HK-2 (cell line): ENCODE measurements around the gene PHF14.
"Not testable (repeated sequence)": the region's sequence is repeated elsewhere in the genome, so short reads cannot be mapped to it uniquely, and the experiment has no call there.

Experiments
- DNase-seq: peaks from one replicate; pipeline ENCODE4 v3.0.0-alpha.2; 2018; ENCODE audit not compliant: unreplicated experiment

PHF14 gene

DNA sequence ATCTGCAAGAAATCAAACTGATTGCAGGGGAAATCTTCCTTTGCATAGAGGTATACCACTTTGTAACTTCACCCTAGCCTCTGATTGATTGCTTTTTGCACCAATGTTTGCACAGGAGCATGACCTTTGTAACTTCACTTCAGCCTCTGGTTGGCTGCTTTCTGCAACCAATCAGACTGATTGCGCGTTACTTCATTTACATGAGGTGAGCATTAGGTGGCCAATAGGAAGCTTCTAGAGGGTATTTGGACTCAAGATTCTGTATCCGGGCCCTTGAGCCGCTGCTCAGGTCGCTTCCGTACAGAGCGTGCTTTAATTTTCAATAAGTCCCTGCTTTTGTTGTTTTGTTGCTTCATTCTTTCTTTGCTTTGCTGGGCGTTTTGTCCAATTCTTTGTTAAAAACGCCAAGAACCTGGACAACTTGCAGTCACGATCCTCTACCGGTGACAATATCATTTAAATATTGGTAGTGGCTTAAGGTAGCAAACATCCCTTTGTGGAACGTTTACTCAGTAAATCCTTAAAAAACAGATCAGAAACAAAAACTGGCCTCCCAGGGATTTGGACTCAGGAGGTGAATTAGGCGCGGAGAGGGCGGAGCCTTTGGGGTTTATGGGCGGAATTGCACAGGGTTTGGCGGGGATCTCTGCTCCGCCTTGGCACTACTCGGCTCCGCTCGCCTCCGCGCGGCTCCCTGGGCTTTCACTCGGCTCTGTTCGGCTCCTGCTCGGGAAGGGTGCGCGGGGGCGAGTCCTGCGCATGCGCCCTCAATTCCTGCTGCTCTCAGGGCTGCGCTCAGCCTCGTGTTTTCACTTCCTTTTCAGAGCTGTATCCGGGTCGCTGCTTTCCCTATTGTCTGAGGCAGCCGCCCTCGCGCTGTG is at the start of gene PHF14:
Gene PHF14 (plus strand): TSS at position 812 of the 881 bp plus-strand sequence. CDS start 452 bp downstream, outside the sequence.
- peak; percentile 97 for DNase-seq

DNA sequence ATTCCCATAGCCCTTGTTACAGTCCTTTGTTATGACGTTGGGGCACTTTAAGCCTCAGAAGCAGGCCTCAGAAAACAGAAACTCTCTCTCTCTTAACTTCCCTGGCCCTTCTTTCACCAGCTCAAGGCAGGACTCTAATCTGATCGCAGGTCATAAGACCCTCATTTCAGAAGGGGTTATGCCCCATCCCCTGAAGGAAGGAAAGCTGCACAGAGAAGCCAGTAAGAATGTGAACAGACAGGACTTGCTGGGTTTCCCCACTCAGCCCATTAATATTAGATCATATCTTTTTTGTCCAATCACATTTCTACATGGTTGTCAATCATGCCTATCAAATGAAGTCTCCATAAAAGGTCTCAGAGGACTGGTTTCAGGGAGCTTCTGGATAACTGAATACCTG is 49.3 kb upstream of the PHF14 start:
- no peak for DNase-seq

DNA sequence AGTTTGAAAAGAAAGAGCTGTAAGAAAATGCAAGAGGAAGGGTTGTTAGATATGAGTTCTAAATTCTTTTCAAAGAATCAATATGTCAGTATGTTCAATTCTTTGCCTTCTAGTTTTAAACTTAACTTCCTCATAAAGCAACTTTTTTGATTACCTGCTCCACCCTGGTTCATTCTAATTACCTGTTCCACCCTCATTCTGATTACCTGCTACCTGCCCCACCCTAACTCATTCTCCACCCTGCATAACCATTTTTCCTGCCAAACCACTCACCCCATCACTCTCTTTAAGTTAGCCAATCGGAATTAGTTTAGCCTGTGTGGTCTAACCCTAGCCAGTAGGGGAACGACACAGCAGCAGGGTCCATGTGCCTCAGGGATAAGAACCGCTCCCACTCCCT is 45.5 kb upstream of the PHF14 start:
- DNase-seq, result not testable (repeated sequence)

DNA sequence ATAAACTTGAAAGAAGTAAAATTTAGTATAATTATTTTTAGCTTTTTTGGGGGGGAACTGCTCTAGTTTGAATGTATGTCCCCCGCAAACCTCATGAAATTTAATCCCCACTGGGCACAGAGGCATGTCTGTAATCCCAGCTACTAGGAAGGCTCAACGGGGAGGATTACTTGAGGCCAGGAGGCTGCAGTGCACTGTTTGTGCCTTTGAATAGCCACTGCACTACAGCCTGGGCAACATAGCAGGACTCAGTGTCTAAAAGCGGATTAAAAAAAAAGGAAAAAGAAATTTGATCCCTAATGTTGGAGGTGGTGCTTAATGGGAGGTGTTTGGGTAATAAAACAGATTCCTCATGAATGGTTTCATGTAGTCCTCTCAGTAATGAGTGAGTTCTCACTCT is 43.1 kb upstream of the PHF14 start:
- no peak for DNase-seq

DNA sequence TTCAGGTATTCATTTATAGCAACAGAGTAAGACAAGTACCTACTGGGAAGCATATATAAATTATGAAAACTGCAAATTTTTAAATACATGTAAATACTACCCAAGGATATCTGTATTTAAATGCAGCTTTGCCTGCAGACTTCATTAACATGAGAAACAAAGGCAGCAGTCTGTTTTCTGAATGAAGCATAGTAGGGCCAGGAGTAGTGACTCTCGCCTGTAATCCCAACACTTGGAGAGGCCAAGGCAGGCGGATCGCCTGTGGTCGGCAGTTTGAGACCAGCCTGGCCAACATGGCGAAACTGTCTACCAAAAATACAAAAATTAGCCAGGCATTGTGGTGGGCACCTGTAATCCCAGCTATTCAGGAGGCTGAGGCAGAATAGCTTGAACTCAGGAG is 42.5 kb upstream of the PHF14 start:
- DNase-seq, result no peak

- no peak for DNase-seq
Observed at GRCh38 chr7:10934292-10934691, 39.4 kb upstream of the PHF14 start.

DNA sequence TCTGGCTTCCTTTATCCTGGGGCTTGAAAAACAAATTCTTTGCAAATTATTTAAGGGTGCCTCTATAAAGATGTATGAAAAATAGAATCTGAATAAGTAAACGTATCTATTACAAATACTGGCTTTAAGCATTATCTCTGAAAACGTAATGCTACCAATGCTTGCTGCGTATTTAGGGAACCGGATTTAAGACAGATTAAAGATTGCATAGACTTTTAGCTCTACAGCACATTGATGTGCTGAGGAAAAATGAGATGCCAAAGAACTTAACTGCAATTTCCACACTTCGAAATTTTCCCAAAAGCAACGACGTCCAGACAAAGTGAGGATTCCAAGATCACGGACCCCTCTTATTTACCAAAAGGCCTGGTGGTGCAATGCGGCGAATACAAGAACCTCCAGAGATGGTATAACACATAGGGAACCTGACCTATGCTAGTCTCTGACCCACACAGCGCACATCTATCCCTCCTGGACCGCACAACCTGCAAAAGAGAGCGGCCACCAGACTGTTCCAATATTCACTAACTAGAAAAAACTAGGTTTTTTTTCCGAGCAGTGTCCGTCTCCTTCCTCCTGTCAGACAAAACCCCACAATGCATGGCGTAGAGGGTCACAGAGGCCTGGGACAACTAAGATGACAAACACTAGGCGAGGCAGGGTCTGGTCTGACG is 34.3 kb upstream of the PHF14 start:
- DNase-seq, result no peak

DNA sequence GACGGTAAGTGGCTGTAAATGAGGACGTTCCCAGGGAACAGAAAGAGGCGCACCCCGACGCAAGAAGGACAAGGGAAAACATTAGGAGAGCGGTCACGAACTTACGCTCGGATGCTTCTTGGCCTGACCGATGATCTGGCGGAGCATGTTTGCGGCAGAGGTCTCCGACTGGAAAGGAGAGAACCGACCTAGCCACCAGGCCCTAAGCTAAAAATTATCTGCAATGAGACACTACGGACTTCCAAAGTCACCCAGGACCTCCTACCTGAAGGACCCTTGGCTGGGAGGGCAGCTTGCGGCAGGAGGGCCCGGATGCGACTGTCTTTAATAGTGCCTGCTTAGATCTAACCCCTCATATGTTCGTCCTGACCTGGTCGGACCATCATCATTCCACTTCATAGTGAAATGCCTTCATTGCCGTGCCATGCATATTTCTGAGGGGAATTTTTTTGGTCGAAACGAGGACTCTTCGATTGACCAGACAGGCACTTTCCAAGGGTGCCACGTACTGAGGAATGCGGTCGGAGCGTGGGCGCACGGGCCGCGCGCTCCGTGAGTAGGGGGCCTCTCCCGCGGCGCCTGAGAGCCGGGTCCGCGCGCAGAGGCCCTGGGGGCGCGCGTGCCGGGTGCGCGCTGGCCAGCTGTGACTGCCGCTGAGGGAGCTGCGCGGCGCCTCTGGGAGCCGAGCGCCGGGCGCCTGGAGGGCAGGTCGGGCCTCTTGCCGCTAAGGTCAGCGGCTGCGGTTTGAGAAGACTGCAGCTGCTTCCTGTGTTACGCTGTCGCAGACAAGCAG is 33.6 kb upstream of the PHF14 start:
- peak; percentile 87 for DNase-seq

DNA sequence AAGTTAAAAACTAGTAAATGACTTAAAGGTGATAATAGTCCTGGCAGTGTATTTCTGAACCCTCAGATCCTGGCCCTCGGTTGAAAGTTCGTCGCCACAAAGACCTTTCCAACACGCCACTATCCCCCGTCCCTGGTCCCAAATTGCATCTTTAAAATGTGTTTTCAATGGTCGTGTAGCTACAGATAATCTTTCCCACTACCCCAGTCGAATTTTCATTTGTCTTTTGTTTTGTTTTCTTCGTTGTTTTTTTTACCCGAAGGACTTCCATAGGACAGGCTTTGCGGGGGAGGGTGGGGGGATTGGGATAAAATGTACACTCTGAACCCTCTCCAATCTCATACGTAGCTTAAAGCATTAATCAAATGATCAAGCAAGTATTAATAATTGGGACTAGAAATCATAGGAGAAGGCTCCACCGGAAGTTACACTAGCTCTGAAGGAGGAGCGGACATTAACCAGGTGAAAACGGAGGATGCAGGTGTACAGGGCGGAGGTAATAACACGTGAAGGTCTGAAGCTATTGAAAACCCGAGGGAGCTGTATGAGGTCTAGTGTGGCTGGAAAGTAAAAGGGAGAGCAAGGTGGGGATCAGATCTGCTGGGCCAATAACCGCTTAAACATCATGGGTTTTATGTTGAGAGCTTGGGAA is 32.8 kb upstream of the PHF14 start:
- no peak for DNase-seq

- DNase-seq, result no peak
Observed at GRCh38 chr7:10950494-10950893, 23.2 kb upstream of the PHF14 start.

GRCh38 chr7:10950974-10951578 is 22.6 kb upstream of the PHF14 start:
- not testable (repeated sequence) for DNase-seq

- DNase-seq, result no peak
Observed at GRCh38 chr7:10952588-10952987, 21.1 kb upstream of the PHF14 start.

- DNase-seq, result not testable (repeated sequence)
Observed at GRCh38 chr7:10953078-10953750, 20.5 kb upstream of the PHF14 start.

DNA sequence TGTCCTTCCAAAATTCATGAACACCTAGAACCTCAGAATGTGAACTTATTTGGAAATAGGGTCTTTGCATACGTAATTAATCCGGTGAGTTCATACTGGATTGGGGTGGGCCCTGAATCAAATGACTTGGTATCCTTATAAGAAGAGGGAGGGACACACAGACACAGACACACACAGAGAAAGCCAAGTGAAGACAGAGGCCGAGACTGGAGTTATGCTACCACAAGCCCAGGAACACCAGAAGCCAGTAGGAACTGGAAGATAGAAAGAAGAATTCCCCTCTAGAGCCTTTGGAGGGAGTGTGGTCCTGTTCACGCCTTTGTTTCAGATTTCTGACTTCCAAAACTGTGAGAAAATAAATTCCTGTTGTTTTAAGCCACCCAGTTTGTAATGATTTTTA is 17.1 kb upstream of the PHF14 start:
- DNase-seq, result no peak

DNA sequence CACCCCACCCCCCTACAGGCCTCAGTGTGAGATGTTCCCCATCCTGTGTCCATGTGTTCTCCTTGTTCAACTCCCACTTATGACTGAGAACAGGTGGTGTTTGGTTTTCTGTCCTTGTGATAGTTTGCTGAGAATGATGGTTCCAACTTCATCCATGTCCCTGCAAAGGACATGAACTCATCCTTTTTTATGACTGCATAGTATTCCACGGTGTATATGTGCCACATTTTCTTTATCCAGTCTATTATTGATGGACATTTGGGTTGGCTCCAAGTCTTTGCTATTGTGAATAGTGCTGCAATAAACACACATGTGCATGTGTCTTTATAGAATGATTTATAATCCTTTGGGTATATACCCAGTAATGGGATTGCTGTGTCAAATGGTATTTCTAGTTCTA is 13.4 kb upstream of the PHF14 start:
- not testable (repeated sequence) for DNase-seq

DNA sequence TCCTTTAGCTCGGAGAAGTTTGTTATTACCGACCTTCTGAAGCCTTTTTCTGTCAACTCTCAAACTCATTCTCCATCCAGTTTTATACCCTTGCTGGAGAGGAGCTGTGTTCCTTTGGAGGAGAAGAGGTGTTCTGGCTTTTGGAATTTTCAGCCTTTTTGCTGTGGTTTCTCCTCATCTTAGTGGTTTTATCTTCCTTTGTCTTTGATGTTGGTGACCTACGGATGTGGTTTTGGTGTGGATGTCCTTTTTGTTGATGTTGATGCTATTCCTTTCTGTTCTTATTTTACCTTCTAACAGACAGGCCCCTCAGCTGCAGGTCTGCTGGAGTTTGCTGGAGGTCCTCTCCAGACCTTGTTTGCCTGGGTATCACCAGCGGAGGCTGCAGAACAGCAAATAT is 8.7 kb upstream of the PHF14 start:
- not testable (repeated sequence) for DNase-seq

GRCh38 chr7:10972174-10972573 is 1.5 kb upstream of the PHF14 start:
- DNase-seq, result no peak

DNA sequence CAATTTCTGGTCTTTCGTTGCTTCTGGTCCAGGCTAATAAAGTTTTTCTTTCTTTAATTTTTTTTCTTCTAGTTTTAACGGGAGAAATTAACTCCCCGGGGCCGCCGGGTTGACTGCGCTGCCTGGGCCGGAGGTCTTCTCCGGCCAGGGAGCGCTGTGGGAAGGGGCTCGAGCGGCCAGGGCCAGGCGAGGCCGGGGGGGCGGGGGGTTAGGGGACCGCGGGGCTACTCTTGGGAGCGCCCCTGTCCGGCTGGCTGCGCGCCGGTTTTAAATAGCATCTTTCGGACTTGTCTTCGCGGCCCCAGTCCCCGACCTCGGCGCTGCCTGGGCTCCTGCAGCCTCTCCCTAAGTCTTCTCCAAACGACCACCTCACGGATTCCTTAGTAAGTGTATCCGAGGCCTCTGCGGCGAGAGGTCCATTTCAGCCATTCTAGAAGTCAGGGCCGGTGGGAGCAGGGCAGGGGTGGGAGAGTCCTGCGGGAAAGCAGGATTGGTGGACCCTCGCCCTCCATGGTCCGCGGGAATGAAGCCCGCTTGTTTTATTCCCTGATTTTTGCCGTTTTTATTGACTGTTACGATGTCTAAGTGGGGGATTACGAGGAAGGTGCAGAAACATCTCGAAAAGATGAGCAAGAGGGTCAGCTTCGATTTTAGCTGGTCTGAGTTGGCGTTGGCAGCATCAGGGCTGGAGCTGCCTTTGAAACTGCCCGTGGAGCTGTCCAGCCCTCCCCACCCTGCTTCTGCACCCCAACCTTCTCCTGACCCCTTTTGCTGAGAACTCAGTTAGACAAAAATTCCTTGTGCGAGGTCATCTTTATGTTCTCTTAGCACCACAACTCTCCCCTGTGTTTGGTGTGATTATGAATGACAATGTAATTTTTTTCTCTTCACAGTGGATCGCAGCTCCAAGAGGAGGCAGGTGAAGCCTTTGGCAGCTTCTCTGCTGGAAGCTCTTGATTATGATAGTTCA is 555 bp downstream of the PHF14 start:
- DNase-seq, result peak; percentile 40

GRCh38 chr7:10977113-10977512 is 3.4 kb downstream of the PHF14 start:
- no peak for DNase-seq

DNA sequence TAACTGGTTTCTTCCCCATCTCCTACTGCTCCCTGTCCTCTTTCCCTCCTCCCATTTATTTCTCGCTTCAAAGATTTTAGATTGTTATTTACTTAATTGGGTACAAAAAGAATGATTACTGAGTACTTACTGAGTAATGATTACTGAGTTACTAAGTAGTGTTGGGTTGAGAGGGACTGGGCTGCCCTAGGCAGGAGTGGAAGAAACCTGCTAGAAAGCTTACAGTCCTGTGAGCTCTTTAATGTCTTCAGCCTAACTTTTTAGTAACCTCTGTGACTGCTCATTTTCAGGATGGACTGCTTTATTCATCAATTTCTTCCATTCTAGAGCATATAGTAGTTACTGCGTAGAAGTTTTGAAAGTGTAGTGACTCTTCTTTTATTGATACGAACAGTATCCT is 7.6 kb downstream of the PHF14 start:
- no peak for DNase-seq
